GM19240 (cell line): ENCODE measurements around the gene ZBTB20.

Experiments
- DNase-seq: peaks from one replicate; pipeline ENCODE4 v3.0.0; 2011; ENCODE audit warnings: low spot score; ENCODE audit not compliant: insufficient read length

The ZBTB20 gene

DNA sequence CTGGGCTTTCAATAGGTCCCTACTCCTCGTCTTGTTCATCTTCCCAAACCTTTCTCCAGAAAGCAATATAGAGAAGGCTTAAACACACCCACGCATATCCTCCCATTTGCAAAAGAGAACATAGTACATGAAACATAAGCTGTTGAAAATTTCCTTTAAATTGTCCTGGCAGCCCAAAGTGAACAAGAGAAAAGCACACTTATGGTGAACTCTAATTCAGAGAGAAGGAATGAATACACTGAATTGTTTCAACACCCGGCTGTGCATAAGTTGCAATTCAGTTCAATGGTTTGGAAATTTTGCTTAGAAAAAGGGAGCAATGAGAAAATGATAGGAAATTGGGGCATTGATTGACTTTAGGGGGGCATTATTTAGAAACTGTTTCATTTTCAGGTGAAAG is 650.6 kb downstream of the ZBTB20 start:
- DNase-seq, result no peak

GRCh38 chr3:114496021-114496434 is 651.1 kb downstream of the ZBTB20 start:
- DNase-seq, result no peak

- DNase-seq, result no peak
Observed at GRCh38 chr3:114494498-114494897, 652.6 kb downstream of the ZBTB20 start.

DNA sequence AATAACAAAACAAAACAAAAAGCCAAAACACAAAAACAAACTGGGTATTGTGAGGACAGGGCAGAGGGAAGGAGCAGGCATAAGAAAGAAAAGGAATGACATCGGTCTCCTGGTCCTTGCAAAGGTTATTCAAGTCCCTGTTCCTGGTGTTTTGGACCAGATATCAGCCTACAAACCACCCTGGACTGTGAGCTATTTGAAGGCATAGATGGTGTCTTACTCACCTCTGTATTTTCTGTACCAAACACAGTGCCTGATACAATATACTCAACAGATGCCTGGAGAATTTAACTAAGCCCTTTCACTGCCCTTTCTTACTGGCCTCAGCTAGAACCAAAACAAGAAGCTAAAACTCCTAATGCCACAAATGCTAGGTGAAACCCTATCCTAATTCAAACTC is 656.3 kb downstream of the ZBTB20 start:
- no peak for DNase-seq

GRCh38 chr3:114487502-114487901 is 659.6 kb downstream of the ZBTB20 start:
- DNase-seq, result no peak

- DNase-seq, result no peak
Observed at GRCh38 chr3:114484919-114485318, 662.2 kb downstream of the ZBTB20 start.

DNA sequence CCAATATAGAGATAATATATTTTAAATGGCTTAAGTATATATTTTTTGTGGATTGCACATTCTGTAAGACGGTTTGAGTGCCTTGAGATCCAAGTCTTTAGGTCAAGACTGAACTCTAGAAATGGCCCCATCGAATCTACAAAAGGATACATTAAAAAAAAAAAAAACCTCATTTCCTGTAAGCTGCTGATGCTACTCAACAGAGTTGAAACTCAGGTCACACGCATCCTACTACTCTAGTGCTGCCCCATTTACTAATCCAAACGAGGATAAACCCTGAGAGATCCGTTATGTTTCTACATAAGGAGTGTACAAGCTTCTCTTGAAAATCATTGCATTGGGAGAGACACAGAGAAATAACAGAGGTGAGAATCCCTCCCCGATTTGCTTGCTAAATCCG is 666.0 kb downstream of the ZBTB20 start:
- DNase-seq, result no peak

- no peak for DNase-seq
Observed at GRCh38 chr3:114480442-114480841, 666.6 kb downstream of the ZBTB20 start.

DNA sequence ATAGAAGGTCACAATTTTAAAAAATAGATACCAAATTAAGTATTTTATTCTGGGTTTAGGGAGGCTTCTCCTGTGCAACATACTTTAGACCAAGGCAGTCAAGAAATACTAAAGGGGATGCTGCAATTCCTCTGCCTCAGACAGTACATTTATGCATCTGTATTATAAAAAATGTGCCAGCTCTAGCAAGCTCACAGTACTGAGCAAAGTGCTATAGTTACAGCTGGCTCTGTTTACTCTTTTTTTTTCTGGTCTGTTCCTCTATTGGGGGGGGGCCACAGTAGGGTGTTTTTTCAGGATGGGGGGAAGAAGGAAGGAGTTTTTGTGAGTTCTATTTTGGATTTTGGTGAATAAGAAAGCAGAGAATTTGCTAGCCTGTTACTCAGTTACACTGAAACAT is 668.3 kb downstream of the ZBTB20 start:
- no peak for DNase-seq

DNA sequence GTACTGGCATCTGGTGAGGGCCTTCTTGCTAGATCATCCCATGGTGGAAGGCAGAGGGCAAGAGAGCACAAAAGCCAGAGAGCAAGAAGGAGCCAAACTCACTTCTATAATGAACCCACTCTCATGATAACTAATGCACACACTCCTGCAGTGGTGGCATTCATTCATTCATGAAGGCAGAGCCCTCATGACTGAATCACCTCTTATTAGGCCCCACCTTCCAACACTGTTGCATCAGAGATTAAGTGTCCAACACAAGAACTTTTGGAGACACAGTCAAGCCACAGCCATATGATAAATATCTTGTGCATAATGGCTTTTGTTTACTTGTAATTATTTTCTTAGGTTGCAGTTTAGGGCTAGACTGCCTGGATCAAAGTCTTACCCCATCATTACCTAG is 670.6 kb downstream of the ZBTB20 start:
- DNase-seq, result no peak

GRCh38 chr3:114471478-114471877 is 675.6 kb downstream of the ZBTB20 start:
- DNase-seq, result no peak

DNA sequence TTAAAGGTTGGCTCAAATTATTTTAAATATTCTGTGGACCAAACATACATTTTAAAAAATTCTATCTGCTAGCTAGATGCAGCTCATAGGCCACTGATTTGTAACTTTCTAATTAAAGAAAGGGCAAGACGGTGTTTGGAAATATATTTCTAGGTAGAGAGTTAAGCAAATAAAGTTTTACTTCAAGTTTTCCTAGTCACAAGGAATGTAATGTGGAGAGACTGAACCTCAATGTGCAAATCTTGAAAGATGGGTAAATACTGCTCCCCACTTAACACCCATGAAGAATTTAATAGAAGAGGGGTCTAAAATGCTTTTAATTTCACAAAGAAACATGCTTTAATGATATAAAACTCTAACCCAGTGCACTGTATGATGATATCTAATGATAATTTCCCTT is 678.0 kb downstream of the ZBTB20 start:
- no peak for DNase-seq

GRCh38 chr3:114466816-114467215 is 680.3 kb downstream of the ZBTB20 start:
- DNase-seq, result no peak

GRCh38 chr3:114466251-114466650 is 680.8 kb downstream of the ZBTB20 start:
- no peak for DNase-seq

GRCh38 chr3:114464548-114464947 is 682.5 kb downstream of the ZBTB20 start:
- DNase-seq, result peak; percentile 15

- no peak for DNase-seq
Observed at GRCh38 chr3:114462750-114463149, 684.3 kb downstream of the ZBTB20 start.

- no peak for DNase-seq
Observed at GRCh38 chr3:114460459-114460858, 686.6 kb downstream of the ZBTB20 start.

GRCh38 chr3:114456742-114457141 is 690.3 kb downstream of the ZBTB20 start:
- DNase-seq, result no peak

- no peak for DNase-seq
Observed at GRCh38 chr3:114455432-114455831, 691.7 kb downstream of the ZBTB20 start.

DNA sequence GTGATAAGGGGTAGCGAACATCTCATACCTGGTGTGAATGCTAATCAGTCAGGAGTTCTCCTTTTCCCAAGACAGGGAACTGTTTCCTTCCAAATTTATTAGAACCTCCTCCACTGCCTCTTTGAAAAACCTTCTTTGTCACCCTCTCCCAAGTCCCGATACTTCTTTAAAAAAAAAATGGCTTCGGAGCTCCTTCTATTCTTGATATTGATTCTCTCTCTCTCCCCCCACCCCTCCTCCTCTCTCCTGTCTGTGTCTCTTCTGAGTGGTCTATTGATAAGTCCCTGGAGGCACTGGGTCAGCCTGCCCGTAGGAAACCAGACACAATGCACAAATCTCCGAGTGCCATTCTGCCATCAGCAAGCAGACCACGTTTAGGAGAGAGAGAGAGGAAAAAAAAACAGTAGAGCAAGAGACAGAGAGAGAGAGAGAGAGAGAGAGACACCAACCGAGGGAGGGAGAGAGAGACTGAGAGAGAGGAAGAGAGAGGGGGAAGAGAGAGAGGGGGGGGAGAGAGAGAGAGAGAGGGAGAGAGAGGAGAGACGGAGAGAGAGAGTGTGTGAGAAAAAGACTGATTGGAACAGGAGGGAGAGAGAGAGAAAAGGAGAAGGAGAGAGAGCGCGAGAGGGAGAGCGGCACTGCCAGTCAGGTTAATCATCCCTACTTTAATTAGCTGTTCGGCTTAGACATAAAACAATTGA is 692.4 kb downstream of the ZBTB20 start:
- DNase-seq, result no peak

- DNase-seq, result no peak
Observed at GRCh38 chr3:114453361-114453780, 693.7 kb downstream of the ZBTB20 start.

DNA sequence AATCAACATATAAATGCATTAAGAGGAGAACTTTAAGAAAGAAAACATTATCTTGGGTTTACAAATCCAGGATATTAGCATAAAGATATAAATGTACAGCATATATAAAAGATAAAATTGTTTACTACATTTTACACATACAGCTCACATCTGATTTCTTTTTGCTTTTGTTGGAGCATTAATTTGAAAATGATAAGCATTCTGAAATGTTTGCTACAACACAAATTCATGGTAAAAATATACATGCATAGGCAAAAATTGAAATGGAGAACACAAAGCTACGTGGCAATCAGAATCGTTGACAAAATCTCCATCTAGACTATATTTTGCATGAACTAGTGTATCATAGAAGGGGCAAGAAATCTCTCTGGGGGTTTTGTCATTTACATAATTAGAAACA is 694.2 kb downstream of the ZBTB20 start:
- DNase-seq, result no peak

DNA sequence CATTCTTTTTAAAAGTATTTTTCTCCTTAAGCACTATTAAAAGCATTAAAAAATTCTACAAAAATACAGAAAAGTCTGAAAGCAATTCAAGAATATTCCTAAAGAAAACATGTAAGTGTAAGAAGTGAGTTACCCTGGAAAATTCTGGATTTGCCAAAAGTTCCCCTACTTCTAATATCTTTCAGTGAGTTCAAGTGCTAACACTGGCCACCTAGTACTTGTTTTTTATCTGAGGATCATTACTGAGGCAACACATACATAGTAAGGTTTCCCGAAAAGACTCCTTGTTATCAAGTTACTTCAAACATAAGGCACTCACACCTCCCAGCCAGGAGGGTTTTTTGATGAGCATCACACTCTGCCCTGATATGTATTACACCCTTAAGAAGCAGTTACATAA is 694.8 kb downstream of the ZBTB20 start:
- DNase-seq, result no peak

- DNase-seq, result no peak
Observed at GRCh38 chr3:114451561-114452018, 695.5 kb downstream of the ZBTB20 start.
